GM12878 (cell line): Measurements from ENCODE around the gene CAMKMT. TPM values are rescaled to one million over a fixed set of nuclear protein-coding genes. Genes with fewer than 3 reads are reported as not detected.

Experiments
- ATAC-seq: fragments of 200-7000 bp; cut with Tn5 transposase; 3 replicates; pipeline ENCODE4 v1.9.1; 2020; ENCODE audit warnings: mild to moderate bottlenecking, moderate library complexity
- BruUV-seq: library from RNA; stranded (reverse); fragments of 400-500 nt; replicated peaks from 2 replicates; lab custom pipeline; 2021; lab: Mats Ljungman, UMichigan
- CTCF ChIA-PET: fragments of 300-600 bp; sonication (Branson Sonifier 250); formaldehyde crosslinking; extraction: SDS; loops from one replicate; lab custom pipeline; 2021; ENCODE audit warnings: inconsistent platforms; lab: Yijun Ruan, JAX
- POLR2A ChIA-PET: fragments of 350-600 bp; formaldehyde crosslinking; extraction: SDS; loops from one replicate; lab custom pipeline; 2021; ENCODE audit warnings: inconsistent platforms; lab: Charles Lee
- RAD21 ChIA-PET: fragments of 300-600 bp; sonication (Branson Sonifier 250); formaldehyde crosslinking; loops from one replicate; lab custom pipeline; 2023; ENCODE audit warnings: antibody characterized with exemption; ENCODE audit not compliant: unreplicated experiment; lab: Charles Lee
- SMC1A ChIA-PET: fragments of 300-600 bp; sonication (Branson Sonifier 250); formaldehyde crosslinking; loops from one replicate; lab custom pipeline; 2023; ENCODE audit not compliant: unreplicated experiment, uncharacterized antibody; lab: Charles Lee
- DNase-seq: peaks from one replicate; pipeline ENCODE4 v3.0.0-alpha.2; 2011; ENCODE audit warnings: low read depth, low spot score
- FAIRE-seq: peaks from 3 replicates; lab custom pipeline; 2011; peaks lifted over from hg19 to GRCh38; lab: Jason Lieb, UNC
- H2AFZ ChIP-seq: 2 replicates; pipeline ENCODE4 v1.6.0; 2011; ENCODE audit warnings: low read depth, low read length, control low read depth; ENCODE audit not compliant: control insufficient read depth
- H3K27ac ChIP-seq: 2 replicates; pipeline ENCODE4 v1.5.1; 2011; ENCODE audit warnings: control low read depth; ENCODE audit not compliant: control insufficient read depth, insufficient read depth
- H3K27me3 ChIP-seq, 2 experiments: replicated peaks in 1 of 2; 2 replicates each; pipeline versions ENCODE4 v1.6.0 to v1.6.1; 2011; ENCODE audit warnings: low read length in 1 of 2; ENCODE audit not compliant: control insufficient read depth in 2 of 2, insufficient read depth in 2 of 2
- H3K36me3 ChIP-seq, 2 experiments: 2 replicates each; pipeline ENCODE4 v1.5.1; 2011; ENCODE audit warnings: low read length in 1 of 2; ENCODE audit not compliant: control insufficient read depth in 2 of 2, insufficient read depth in 2 of 2
- H3K4me1 ChIP-seq: 2 replicates; pipeline ENCODE4 v1.6.1; 2011; ENCODE audit warnings: mild to moderate bottlenecking, low read length, moderate library complexity, mixed read lengths; ENCODE audit not compliant: control insufficient read depth, insufficient read depth
- H3K4me2 ChIP-seq: 2 replicates; pipeline ENCODE4 v1.6.0; 2011; ENCODE audit warnings: control low read depth; ENCODE audit not compliant: control insufficient read depth, insufficient read depth
- H3K4me3 ChIP-seq: fragments of 200-600 bp; sonication (generic); 2 replicates; pipeline ENCODE4 v1.5.1; 2016
- H3K79me2 ChIP-seq: 2 replicates; pipeline ENCODE4 v1.6.0; 2011; ENCODE audit warnings: low read length; ENCODE audit not compliant: control insufficient read depth, insufficient read depth
- H3K9ac ChIP-seq: 2 replicates; pipeline ENCODE4 v1.8.0; 2011; ENCODE audit warnings: low read length, control low read depth, mixed read lengths; ENCODE audit not compliant: control insufficient read depth, insufficient read depth
- H3K9me3 ChIP-seq: replicated peaks from 3 replicates; pipeline ENCODE4 v1.5.1; 2011; ENCODE audit warnings: mild to moderate bottlenecking, low read length; ENCODE audit not compliant: control insufficient read depth, insufficient read depth
- H4K20me1 ChIP-seq: 2 replicates; pipeline ENCODE4 v1.6.0; 2011; ENCODE audit not compliant: control insufficient read depth, insufficient read depth
- BACH1 ChIP-seq: fragments of 450-650 bp; IDR thresholded peaks from 2 replicates; pipeline ENCODE4 v1.6.1; 2017; ENCODE audit warnings: mild to moderate bottlenecking, borderline replicate concordance
- EGR1 ChIP-seq, 2 experiments: IDR thresholded peaks; 1 replicate in 1 of 2; 2 replicates in 1 of 2; pipeline ENCODE4 v1.6.1; 2011 to 2012; ENCODE audit warnings: low read depth in 2 of 2, low read length in 2 of 2, borderline replicate concordance in 1 of 2, mild to moderate bottlenecking in 1 of 2, moderate library complexity in 1 of 2
- POLR2AphosphoS5 ChIP-seq: IDR thresholded peaks from 2 replicates; pipeline ENCODE4 v1.6.1; 2011; ENCODE audit warnings: mild to moderate bottlenecking, low read length, inconsistent platforms
- YY1 ChIP-seq: IDR thresholded peaks from 2 replicates; pipeline ENCODE4 v1.6.1; 2011; ENCODE audit warnings: low read depth, mild to moderate bottlenecking, low read length
- ZNF207 ChIP-seq: fragments of 450-650 bp; IDR thresholded peaks from 2 replicates; pipeline ENCODE4 v1.6.1; 2014; ENCODE audit warnings: antibody characterized with exemption, mild to moderate bottlenecking, borderline replicate concordance
- WGBS: methylation state at CpG from one replicate; pipeline ENCODE4 v1.1.6; 2016; ENCODE audit warnings: low lambda C conversion rate; ENCODE audit not compliant: insufficient replicate concordance, insufficient coverage; ENCODE audit errors: missing lambda C conversion rate; 5-methylcytosine and 5-hydroxymethylcytosine counted together
- in situ Hi-C: fragments of 300-500 bp; cut with MboI; formaldehyde crosslinking; loops from 9 replicates; pipeline ENCODE4 v1.14.3; 2018; ENCODE audit warnings: mixed read lengths
- intact Hi-C: fragments of 100-400 bp; cut with micrococcal nuclease; formaldehyde crosslinking; loops from one replicate; pipeline ENCODE4 v1.14.2; 2022; ENCODE audit not compliant: unreplicated experiment
- polyA plus RNA-seq, 11 experiments: library from polyadenylated mRNA; depleted of rRNA in 4 of 11; unstranded in 6 of 11; stranded (reverse) in 5 of 11; fragments of >200 nt; fragmentation: Nextera tagmentation in 4 of 11; fragmentation: Illumina TruSeq in 1 of 11; extraction: Ambion mirVana in 4 of 11; extraction: Trizol in 1 of 11; gene quantifications; 1 replicate in 1 of 11; 2 replicates in 10 of 11; pipeline versions ENCODE4 v1.2.1 to v1.2.3, GENCODE V29; 2011 to 2016; ENCODE audit warnings: inconsistent platforms in 2 of 11, missing spikeins in 2 of 11, low read depth in 1 of 11
- total RNA-seq, 4 experiments: library from RNA; depleted of rRNA in 3 of 4; stranded (reverse); fragments of >200 nt in 3 of 4; fragmentation: Illumina TruSeq in 1 of 4; extraction: Trizol in 1 of 4; gene quantifications; 2 replicates each; pipeline versions ENCODE4 v1.2.1 to v1.2.3, GENCODE V29; 2013 to 2021
- TF ChIP-seq, protein P1 (sequence below): fragments of 450-650 bp; conservative IDR thresholded peaks from 2 replicates; pipeline ENCODE4 v1.6.1; 2017; ENCODE audit warnings: mild to moderate bottlenecking, moderate library complexity
- TF ChIP-seq, protein P2 (sequence below): fragments of 450-650 bp; formaldehyde crosslinking; IDR thresholded peaks from 2 replicates; pipeline ENCODE4 v1.4.0; 2022; ENCODE audit warnings: mild to moderate bottlenecking, moderate library complexity
- TF ChIP-seq, protein P3 (sequence below): fragments of 450-650 bp; IDR thresholded peaks from 2 replicates; pipeline ENCODE4 v1.6.1; 2017; ENCODE audit warnings: mild to moderate bottlenecking, low read depth, inconsistent platforms; ENCODE audit not compliant: poor library complexity, severe bottlenecking

Gene CAMKMT
- total and polyA plus RNA-seq, 10 of the 15 experiments (the other 5 are each of a cell fraction or from before 2014, with no cell fraction given), result 2.7 to 16.0 (median 11.8) TPM

DNA sequence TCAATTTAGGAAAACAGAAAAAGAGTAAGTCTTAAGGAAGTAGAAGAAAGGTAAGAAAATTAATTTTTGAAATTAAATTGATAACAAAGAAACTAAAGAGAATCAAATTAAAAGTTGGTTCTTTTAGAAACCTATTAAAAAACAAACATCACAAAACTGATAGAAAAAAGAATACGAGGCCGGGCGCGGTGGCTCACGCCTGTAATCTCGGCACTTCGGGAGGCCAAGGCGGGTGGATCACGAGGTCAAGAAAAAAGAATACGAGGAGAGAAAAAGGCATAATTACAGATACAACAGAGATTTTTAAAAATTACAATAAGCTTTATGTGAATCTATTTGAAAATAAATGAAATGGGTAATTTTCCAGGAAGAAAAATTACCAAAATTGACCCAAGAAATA is 12.2 kb upstream of the CAMKMT start:
- RAD21 ChIA-PET, result no interaction called here
- H3K4me1 ChIP-seq, result no peaks in the 10 kb centered on the region
- intact Hi-C loops, result no loop called here
- WGBS, result 95% methylated on average over 10 of the region's 10 CpGs
- no peak overlapping the region for H3K4me3 ChIP-seq
- TF ChIP-seq POLR2AphosphoS5, result no peak
- TF ChIP-seq, protein P1, sequence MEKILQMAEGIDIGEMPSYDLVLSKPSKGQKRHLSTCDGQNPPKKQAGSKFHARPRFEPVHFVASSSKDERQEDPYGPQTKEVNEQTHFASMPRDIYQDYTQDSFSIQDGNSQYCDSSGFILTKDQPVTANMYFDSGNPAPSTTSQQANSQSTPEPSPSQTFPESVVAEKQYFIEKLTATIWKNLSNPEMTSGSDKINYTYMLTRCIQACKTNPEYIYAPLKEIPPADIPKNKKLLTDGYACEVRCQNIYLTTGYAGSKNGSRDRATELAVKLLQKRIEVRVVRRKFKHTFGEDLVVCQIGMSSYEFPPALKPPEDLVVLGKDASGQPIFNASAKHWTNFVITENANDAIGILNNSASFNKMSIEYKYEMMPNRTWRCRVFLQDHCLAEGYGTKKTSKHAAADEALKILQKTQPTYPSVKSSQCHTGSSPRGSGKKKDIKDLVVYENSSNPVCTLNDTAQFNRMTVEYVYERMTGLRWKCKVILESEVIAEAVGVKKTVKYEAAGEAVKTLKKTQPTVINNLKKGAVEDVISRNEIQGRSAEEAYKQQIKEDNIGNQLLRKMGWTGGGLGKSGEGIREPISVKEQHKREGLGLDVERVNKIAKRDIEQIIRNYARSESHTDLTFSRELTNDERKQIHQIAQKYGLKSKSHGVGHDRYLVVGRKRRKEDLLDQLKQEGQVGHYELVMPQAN, result no peak
- TF ChIP-seq, all 136 proteins: peak for 0
- Histone ChIP-seq H3K4me2 (no peak overlapping the region), H3K27me3 (no peaks in the 10 kb centered on the region), H3K9me3 (no peaks in the 10 kb centered on the region), H4K20me1 (no peaks in the 10 kb centered on the region), H2AFZ (no peak overlapping the region), H3K27ac (no peak overlapping the region), H3K9ac (no peak overlapping the region), H3K36me3 (no peaks in the 10 kb centered on the region), H3K79me2 (no peaks in the 10 kb centered on the region; the same call in 1 of the 2 replicates)
- in situ Hi-C loops, result loop anchor here (10.0 kb wide), 1 partner anchor 265 kb away; no protein-coding TSS in a partner anchor
- CTCF ChIA-PET, result interaction anchor here (1.5 to 1.7 kb wide), 2 partner anchors 9 to 107 kb away, joined by 6 read pairs; no protein-coding TSS in a partner anchor
- SMC1A ChIA-PET, result interaction anchor here (0.6 to 1.3 kb wide), 3 partner anchors 11 to 13 kb away, joined by 3 to 4 read pairs (median 3); partner anchors contain the start of gene CAMKMT
- FAIRE-seq (no peak), DNase-seq (no peak), ATAC-seq (no peak)
- POLR2A ChIA-PET, result no interaction called here
- no TSS peak for BruUV-seq

DNA sequence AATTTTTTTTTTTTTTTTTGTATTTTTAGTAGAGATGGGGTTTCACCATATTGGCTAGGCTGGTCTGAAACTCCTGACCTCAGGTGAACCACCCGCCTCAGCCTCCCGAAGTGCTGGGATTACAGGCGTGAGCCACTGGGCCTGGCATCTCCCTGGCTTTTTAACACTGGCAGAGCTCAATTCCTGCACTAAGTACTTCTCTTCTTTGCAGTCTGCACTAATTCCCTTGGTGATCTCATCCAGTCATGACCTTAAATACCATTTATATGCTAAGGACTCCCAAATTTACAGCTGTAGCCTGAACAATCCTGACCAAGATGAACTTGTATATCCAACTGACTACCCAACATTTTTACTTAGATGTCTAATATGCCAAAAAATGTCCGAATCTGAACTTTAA is 10.7 kb upstream of the CAMKMT start:
- no peaks in the 10 kb centered on the region for H3K27me3 ChIP-seq
- intact Hi-C loops (no loop called here), in situ Hi-C loops (no loop called here)
- TF ChIP-seq, protein P2, sequence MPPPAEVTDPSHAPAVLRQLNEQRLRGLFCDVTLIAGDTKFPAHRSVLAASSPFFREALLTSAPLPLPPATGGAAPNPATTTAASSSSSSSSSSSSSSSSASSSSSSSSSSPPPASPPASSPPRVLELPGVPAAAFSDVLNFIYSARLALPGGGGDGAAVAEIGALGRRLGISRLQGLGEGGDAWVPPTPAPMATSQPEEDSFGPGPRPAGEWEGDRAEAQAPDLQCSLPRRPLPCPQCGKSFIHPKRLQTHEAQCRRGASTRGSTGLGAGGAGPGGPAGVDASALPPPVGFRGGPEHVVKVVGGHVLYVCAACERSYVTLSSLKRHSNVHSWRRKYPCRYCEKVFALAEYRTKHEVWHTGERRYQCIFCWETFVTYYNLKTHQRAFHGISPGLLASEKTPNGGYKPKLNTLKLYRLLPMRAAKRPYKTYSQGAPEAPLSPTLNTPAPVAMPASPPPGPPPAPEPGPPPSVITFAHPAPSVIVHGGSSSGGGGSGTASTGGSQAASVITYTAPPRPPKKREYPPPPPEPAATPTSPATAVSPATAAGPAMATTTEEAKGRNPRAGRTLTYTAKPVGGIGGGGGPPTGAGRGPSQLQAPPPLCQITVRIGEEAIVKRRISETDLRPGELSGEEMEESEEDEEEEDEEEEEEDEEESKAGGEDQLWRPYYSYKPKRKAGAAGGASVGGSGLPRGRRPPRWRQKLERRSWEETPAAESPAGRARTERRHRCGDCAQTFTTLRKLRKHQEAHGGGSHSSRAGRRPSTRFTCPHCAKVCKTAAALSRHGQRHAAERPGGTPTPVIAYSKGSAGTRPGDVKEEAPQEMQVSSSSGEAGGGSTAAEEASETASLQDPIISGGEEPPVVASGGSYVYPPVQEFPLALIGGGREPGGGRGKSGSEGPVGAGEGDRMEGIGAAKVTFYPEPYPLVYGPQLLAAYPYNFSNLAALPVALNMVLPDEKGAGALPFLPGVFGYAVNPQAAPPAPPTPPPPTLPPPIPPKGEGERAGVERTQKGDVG (CRISPR knock-in tag), result no peak
- TF ChIP-seq EGR1 (IDR thresholded peaks at IDR 0.05; ENCODE audit: borderline replicate concordance in 1 of 2, low read depth in 2 of 2, low read length in 2 of 2) (no peak), BACH1 (no peak), YY1 (no peak), ZNF207 (no peak)
- TF ChIP-seq, protein P3, sequence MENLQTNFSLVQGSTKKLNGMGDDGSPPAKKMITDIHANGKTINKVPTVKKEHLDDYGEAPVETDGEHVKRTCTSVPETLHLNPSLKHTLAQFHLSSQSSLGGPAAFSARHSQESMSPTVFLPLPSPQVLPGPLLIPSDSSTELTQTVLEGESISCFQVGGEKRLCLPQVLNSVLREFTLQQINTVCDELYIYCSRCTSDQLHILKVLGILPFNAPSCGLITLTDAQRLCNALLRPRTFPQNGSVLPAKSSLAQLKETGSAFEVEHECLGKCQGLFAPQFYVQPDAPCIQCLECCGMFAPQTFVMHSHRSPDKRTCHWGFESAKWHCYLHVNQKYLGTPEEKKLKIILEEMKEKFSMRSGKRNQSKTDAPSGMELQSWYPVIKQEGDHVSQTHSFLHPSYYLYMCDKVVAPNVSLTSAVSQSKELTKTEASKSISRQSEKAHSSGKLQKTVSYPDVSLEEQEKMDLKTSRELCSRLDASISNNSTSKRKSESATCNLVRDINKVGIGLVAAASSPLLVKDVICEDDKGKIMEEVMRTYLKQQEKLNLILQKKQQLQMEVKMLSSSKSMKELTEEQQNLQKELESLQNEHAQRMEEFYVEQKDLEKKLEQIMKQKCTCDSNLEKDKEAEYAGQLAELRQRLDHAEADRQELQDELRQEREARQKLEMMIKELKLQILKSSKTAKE, result no peak

More for the DNA sequence above, 10.7 kb upstream of the CAMKMT start:
- no peaks in the 10 kb centered on the region for H3K36me3 ChIP-seq
- CTCF ChIA-PET, result interaction anchor here (0.5 to 0.8 kb wide), 6 partner anchors 9 to 1701 kb away, joined by 3 to 5 read pairs (median 3); no protein-coding TSS in a partner anchor
- no peaks in the 10 kb centered on the region for H3K4me1 ChIP-seq
- H3K9me3 ChIP-seq, result no peaks in the 10 kb centered on the region
- DNase-seq, result no peak
- no peaks in the 10 kb centered on the region for H4K20me1 ChIP-seq
- no peak for ATAC-seq
- no TSS peak for BruUV-seq
- no peak for FAIRE-seq
- no peak overlapping the region for H3K4me2 ChIP-seq
- H2AFZ ChIP-seq, result no peak overlapping the region
- SMC1A ChIA-PET, result interaction anchor here (0.6 to 1.4 kb wide), 4 partner anchors 8 to 304 kb away, joined by 3 to 5 read pairs (median 4); partner anchors contain the start of gene PREPL
- POLR2A ChIA-PET, result interaction anchor here (0.9 to 1.5 kb wide), 2 partner anchors 9 to 52 kb away, joined by 3 to 5 read pairs; no protein-coding TSS in a partner anchor
- no peak overlapping the region for H3K9ac ChIP-seq
- H3K4me3 ChIP-seq, result no peak overlapping the region
- WGBS, result 100% methylated on average over 4 of the region's 4 CpGs
- RAD21 ChIA-PET, result no interaction called here
- H3K79me2 ChIP-seq, result no peaks in the 10 kb centered on the region; the same call in 1 of the 2 replicates
- H3K27ac ChIP-seq, result no peak overlapping the region
